Placental pericyte (primary cell): ENCODE results near the gene RIF1. TPM values are rescaled to one million over a fixed set of nuclear protein-coding genes. Genes with fewer than 3 reads are reported as not detected.

Source experiments
- small RNA-seq: library from RNA; depleted of rRNA; stranded (forward); fragments of <200 nt; gene quantifications from one replicate; pipeline ENCODE3, GENCODE V24; 2012; ENCODE audit warnings: low replicate concordance
- total RNA-seq: library from RNA; depleted of rRNA; stranded (reverse); fragments of >200 nt; gene quantifications from 2 replicates; pipeline ENCODE4 v1.2.3, GENCODE V29; 2012

Gene RIF1, protein sequence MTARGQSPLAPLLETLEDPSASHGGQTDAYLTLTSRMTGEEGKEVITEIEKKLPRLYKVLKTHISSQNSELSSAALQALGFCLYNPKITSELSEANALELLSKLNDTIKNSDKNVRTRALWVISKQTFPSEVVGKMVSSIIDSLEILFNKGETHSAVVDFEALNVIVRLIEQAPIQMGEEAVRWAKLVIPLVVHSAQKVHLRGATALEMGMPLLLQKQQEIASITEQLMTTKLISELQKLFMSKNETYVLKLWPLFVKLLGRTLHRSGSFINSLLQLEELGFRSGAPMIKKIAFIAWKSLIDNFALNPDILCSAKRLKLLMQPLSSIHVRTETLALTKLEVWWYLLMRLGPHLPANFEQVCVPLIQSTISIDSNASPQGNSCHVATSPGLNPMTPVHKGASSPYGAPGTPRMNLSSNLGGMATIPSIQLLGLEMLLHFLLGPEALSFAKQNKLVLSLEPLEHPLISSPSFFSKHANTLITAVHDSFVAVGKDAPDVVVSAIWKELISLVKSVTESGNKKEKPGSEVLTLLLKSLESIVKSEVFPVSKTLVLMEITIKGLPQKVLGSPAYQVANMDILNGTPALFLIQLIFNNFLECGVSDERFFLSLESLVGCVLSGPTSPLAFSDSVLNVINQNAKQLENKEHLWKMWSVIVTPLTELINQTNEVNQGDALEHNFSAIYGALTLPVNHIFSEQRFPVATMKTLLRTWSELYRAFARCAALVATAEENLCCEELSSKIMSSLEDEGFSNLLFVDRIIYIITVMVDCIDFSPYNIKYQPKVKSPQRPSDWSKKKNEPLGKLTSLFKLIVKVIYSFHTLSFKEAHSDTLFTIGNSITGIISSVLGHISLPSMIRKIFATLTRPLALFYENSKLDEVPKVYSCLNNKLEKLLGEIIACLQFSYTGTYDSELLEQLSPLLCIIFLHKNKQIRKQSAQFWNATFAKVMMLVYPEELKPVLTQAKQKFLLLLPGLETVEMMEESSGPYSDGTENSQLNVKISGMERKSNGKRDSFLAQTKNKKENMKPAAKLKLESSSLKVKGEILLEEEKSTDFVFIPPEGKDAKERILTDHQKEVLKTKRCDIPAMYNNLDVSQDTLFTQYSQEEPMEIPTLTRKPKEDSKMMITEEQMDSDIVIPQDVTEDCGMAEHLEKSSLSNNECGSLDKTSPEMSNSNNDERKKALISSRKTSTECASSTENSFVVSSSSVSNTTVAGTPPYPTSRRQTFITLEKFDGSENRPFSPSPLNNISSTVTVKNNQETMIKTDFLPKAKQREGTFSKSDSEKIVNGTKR (N-terminal part only)
- total RNA-seq = 32.4 and 50.7 TPM in 2 replicates

GRCh38 chr2:151409601-151410484, at the start of gene RIF1:
Gene RIF1, plus strand, starts transcription at chr2:151409902. Its CDS starts 522 bp downstream, at chr2:151410424.

Small RNA genes lying within 50 kb of the gene (small RNA-seq; reads per million reads assigned to genes)
- gene MIR4773-1 = not detected
- gene RN7SL124P = not detected

Other genes with a start within 250 kb of the RIF1 start
- gene RBM43, start 148.0 kb upstream of the RIF1 start, total RNA-seq = 3.0 and 3.7 TPM in 2 replicates
- 12.9 and 17.1 TPM in 2 replicates for gene NMI, start 120.2 kb upstream of the RIF1 start, total RNA-seq
- gene TNFAIP6, start 52.3 kb upstream of the RIF1 start, total RNA-seq = 38.1 and 44.2 TPM in 2 replicates